T-cell (primary cell): ENCODE measurements around the gene PLEKHA8. TPM values are rescaled to one million over a fixed set of nuclear protein-coding genes. Genes with fewer than 3 reads are reported as not detected.

Experiments used
- ATAC-seq, 4 experiments: fragments of 200-7000 bp in 3 of 4; fragments of 150-1000 bp in 1 of 4; cut with Tn5 transposase; replicated peaks in 1 of 4; 1 replicate in 3 of 4; 2 replicates in 1 of 4; pipeline ENCODE4 v1.10.0; 2021; ENCODE audit warnings: moderate library complexity in 3 of 4, mild to moderate bottlenecking in 2 of 4, moderate number of reproducible peaks in 1 of 4
- CTCF ChIA-PET, 2 donors: fragments of 300-600 bp; sonication (Branson Sonifier 250); formaldehyde crosslinking; loops; one replicate each; lab custom pipeline; 2022; ENCODE audit warnings: antibody characterized with exemption in 2 of 2; lab: Charles Lee
- POLR2A ChIA-PET, 2 donors: fragments of 300-600 bp; sonication (Branson Sonifier 250); formaldehyde crosslinking; loops; one replicate each; lab custom pipeline; 2022; ENCODE audit warnings: antibody characterized with exemption in 2 of 2; lab: Charles Lee
- DNase-seq, 35 experiments: peaks; one replicate each; pipeline versions ENCODE4 v3.0.0 to v3.0.0-alpha.2; 2013 to 2023
- H3K27ac ChIP-seq: one replicate; pipeline ENCODE4 v1.5.1; 2013; ENCODE audit warnings: low read length
- H3K27me3 ChIP-seq, 2 experiments: replicated peaks in 1 of 2; 1 replicate in 1 of 2; 2 replicates in 1 of 2; pipeline versions ENCODE4 v1.6.1 to v1.7.0; 2013; ENCODE audit warnings: low read length in 1 of 2, mixed read lengths in 1 of 2; ENCODE audit not compliant: control insufficient read depth in 2 of 2, insufficient read depth in 2 of 2; ENCODE audit errors: extremely low read depth in 1 of 2
- H3K36me3 ChIP-seq, 2 donors: 1 replicate in 1 of 2; 2 replicates in 1 of 2; pipeline versions ENCODE4 v1.6.1 to v1.7.0; 2013; ENCODE audit warnings: low read length in 1 of 2; ENCODE audit not compliant: control insufficient read depth in 2 of 2, insufficient read depth in 1 of 2; ENCODE audit errors: extremely low read depth in 1 of 2
- H3K4me1 ChIP-seq, 2 experiments: 1 replicate in 1 of 2; 2 replicates in 1 of 2; pipeline versions ENCODE4 v1.6.1 to v1.7.0; 2013; ENCODE audit warnings: low read length in 2 of 2, mixed read lengths in 1 of 2; ENCODE audit not compliant: insufficient read depth in 2 of 2, control insufficient read depth in 1 of 2; ENCODE audit errors: extremely low read depth in 1 of 2
- H3K4me3 ChIP-seq, 2 donors: 1 replicate in 1 of 2; 2 replicates in 1 of 2; pipeline versions ENCODE4 v1.5.1 to v1.7.0; 2013; ENCODE audit warnings: mild to moderate bottlenecking in 2 of 2, low read length in 1 of 2, moderate library complexity in 1 of 2; ENCODE audit not compliant: control insufficient read depth in 1 of 2; ENCODE audit errors: extremely low read depth in 1 of 2
- H3K9me3 ChIP-seq: 2 replicates; pipeline ENCODE4 v1.7.0; 2013
- H3K27ac Mint-ChIP-seq, 2 donors: one replicate each; pipeline ENCODE4 v1.8.0; 2020 to 2021; ENCODE audit warnings: mild to moderate bottlenecking in 2 of 2, mixed read lengths in 2 of 2
- H3K27me3 Mint-ChIP-seq, 2 donors: one replicate each; pipeline ENCODE4 v1.8.0; 2021 to 2022; ENCODE audit warnings: mixed read lengths in 2 of 2
- H3K36me3 Mint-ChIP-seq: one replicate; pipeline ENCODE4 v1.8.0; 2021; ENCODE audit warnings: mixed read lengths
- H3K4me1 Mint-ChIP-seq, 3 donors: one replicate each; pipeline ENCODE4 v1.8.0; 2020 to 2022; ENCODE audit warnings: mixed read lengths in 3 of 3, mild to moderate bottlenecking in 1 of 3
- H3K4me3 Mint-ChIP-seq, 3 donors: one replicate each; pipeline ENCODE4 v1.8.0; 2020 to 2022; ENCODE audit warnings: mild to moderate bottlenecking in 3 of 3, mixed read lengths in 3 of 3, moderate library complexity in 3 of 3
- H3K9me3 Mint-ChIP-seq, 3 donors: one replicate each; pipeline ENCODE4 v1.8.0; 2020 to 2022; ENCODE audit warnings: mixed read lengths in 3 of 3
- WGBS: methylation state at CpG from one replicate; pipeline ENCODE4 v1.1.5; 2013; ENCODE audit warnings: missing lambda C conversion rate; ENCODE audit not compliant: insufficient coverage; 5-methylcytosine and 5-hydroxymethylcytosine counted together
- total RNA-seq, 35 experiments: library from RNA in 6 of 35; stranded (reverse) in 6 of 35; fragments of 120-200 nt in 1 of 35; gene quantifications; one replicate each; pipeline versions ENCODE4 v1.2.1 to v1.2.4 and lab custom pipeline; 2013 to 2026

The PLEKHA8 gene
- total RNA-seq, 5 donors from 2014 or later (not counting 1 experiment from before 2014, with no cell fraction given), result 8.6 to 11.2 (median 9.9) TPM

DNA sequence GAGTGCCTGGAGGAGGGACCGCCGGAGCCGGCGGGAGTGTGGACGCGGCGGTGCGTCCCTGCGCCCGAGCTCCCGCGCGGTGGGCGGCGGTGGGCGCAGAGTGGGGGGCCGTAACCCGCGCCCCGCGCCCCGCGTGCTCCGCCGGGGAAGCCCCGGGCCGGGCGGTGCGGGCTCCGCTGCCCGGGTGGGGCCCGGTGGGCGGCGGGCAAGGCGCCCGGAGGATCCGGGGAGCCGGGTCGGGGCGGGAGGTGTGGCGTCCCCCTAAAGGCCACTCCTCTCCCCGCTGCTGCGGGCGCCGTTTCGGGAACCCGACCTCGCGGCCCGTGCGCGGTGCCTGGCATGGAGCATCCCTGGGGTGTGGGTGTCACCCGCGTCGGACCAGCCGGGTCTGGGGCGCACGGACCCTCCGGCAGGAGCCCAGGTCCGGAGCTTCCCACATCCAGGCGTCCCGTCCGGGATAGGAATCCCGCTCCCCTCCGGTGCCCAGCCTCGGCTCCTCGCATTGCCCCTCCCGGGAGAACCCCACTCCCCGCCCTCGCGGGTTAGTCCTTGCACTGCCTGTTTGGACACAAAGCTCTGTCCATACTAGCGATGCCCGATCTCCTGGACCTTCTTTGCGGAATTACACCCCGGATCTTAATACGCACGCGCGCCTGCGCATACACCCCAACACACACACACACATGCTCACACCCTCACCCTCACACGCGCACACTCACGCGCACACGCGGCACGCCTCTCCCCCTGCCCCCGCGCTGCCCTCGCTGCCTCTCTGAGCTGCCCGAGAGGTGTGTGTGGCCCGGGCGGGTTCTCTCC, 107.3 kb downstream of the PLEKHA8 start:
- under 1% methylated on average over 91 of the region's 93 CpGs for WGBS
- CTCF ChIA-PET, result interaction anchor here in 1 of 2 donors (0.8 kb wide), 1 partner anchor 9 kb away, joined by 3 read pairs; no protein-coding TSS in a partner anchor
- H3K4me3 ChIP-seq, result peak overlapping the region; percentile 86 to 92

GRCh38 chr7:30136117-30136731, 108.0 kb downstream of the PLEKHA8 start:
- H3K9me3 ChIP-seq, result no peaks in the 10 kb centered on the region
- Mint-ChIP-seq H3K27ac (no peak overlapping the region), H3K4me1 (peaks cover 15 to 19% (median 17%) of the 10 kb centered on the region in 3 donors), H3K36me3 (no peaks in the 10 kb centered on the region), H3K9me3 (no peaks in the 10 kb centered on the region), H3K4me3 (peak overlapping the region; percentile 86 to 92 (median 86)), H3K27me3 (peaks cover 0 to 2% of the 10 kb centered on the region in 2 donors)
- peaks cover 0 to 2% of the 10 kb centered on the region in 2 donors for H3K36me3 ChIP-seq
- H3K4me1 ChIP-seq, result peaks cover 0 to 19% of the 10 kb centered on the region in 2 experiments
- no peak for DNase-seq
- H3K27ac ChIP-seq, result no peak overlapping the region
- no peak for ATAC-seq
- ChIA-PET CTCF (no interaction called here), POLR2A (interaction anchor here (0.6 to 0.9 kb wide), 3 partner anchors 11 to 109 kb away, joined by 3 to 4 read pairs (median 3); no protein-coding TSS in a partner anchor)
- H3K4me3 ChIP-seq, result peak overlapping the region; percentile 86 to 92
- no peaks in the 10 kb centered on the region for H3K27me3 ChIP-seq
- 50% methylated on average over 26 of the region's 36 CpGs for WGBS

More for the DNA sequence above, 107.3 kb downstream of the PLEKHA8 start:
- DNase-seq (peak in 34 of 35 experiments; percentile 22 to 66 (median 48)), ATAC-seq (peak; percentile 24 to 60 (median 42))
- Mint-ChIP-seq H3K4me1 (peaks cover 11 to 19% (median 17%) of the 10 kb centered on the region in 3 donors), H3K4me3 (peak overlapping the region; percentile 86 to 92 (median 88)), H3K27me3 (peaks cover 2 to 6% of the 10 kb centered on the region in 2 donors), H3K9me3 (no peaks in the 10 kb centered on the region), H3K36me3 (no peaks in the 10 kb centered on the region), H3K27ac (peak overlapping the region; percentile 68 to 79)
- POLR2A ChIA-PET, result interaction anchor here (0.6 to 1.5 kb wide), 4 partner anchors 12 to 210 kb away, joined by 3 to 11 read pairs (median 4); no protein-coding TSS in a partner anchor
- Histone ChIP-seq H3K9me3 (no peaks in the 10 kb centered on the region), H3K4me1 (peaks cover 0 to 19% of the 10 kb centered on the region in 2 experiments), H3K36me3 (peaks cover 0 to 2% of the 10 kb centered on the region in 2 donors), H3K27me3 (no peaks in the 10 kb centered on the region), H3K27ac (no peak overlapping the region)

GRCh38 chr7:30136743-30137485, 108.7 kb downstream of the PLEKHA8 start:
- no peaks in the 10 kb centered on the region for H3K27me3 ChIP-seq
- peaks cover 0 to 2% of the 10 kb centered on the region in 2 donors for H3K27me3 Mint-ChIP-seq
- H3K27ac ChIP-seq, result no peak overlapping the region
- peaks cover 0 to 19% of the 10 kb centered on the region in 2 experiments for H3K4me1 ChIP-seq
- POLR2A ChIA-PET, result interaction anchor here (0.5 to 0.8 kb wide), 3 partner anchors 16 to 49 kb away, joined by 3 to 4 read pairs (median 4); no protein-coding TSS in a partner anchor
- CTCF ChIA-PET, result no interaction called here
- WGBS, result no CpG with 5 or more reads among the region's 7 CpGs
- H3K4me1 Mint-ChIP-seq, result peaks cover 15 to 19% (median 17%) of the 10 kb centered on the region in 3 donors
- H3K36me3 ChIP-seq, result peaks cover 0 to 2% of the 10 kb centered on the region in 2 donors
- no peaks in the 10 kb centered on the region for H3K9me3 Mint-ChIP-seq
- H3K27ac Mint-ChIP-seq, result peak overlapping the region in 1 of 2 donors; percentile 52
- ATAC-seq, result no peak
- no peaks in the 10 kb centered on the region for H3K36me3 Mint-ChIP-seq
- H3K4me3 ChIP-seq, result no peak overlapping the region
- DNase-seq, result no peak
- H3K4me3 Mint-ChIP-seq, result peak overlapping the region; percentile 86 to 92 (median 86)
- no peaks in the 10 kb centered on the region for H3K9me3 ChIP-seq

DNA sequence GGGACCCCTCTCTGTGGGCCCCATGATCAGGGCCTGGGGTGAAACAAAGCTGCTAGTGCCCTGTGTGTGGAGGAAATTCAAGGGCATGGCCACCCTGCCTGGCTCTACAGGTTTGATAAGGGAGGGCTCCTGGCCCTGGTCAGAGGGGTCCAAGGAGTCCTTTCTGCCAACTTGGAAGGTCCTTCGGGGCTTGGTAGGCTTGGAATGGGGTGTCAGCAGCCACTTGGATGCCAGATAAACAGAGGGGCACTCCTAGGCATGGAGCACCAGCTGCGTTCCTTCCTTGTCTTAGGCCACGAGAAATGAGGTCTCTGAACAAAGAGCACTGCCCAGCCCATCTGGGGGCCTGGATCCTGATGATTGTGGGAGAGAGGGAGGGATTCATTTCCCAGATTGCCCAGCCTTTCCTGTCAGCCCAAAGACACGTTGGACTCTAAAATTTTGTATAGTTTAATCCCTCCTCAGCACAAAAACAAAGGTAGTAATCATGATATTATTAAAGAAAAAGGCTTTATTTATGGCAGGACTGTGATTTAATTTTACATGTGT, 111.7 kb downstream of the PLEKHA8 start:
- Mint-ChIP-seq H3K9me3 (no peaks in the 10 kb centered on the region), H3K4me1 (peaks cover 6 to 33% (median 19%) of the 10 kb centered on the region in 3 donors), H3K4me3 (no peak overlapping the region), H3K27ac (no peak overlapping the region), H3K27me3 (no peaks in the 10 kb centered on the region), H3K36me3 (no peaks in the 10 kb centered on the region)
- CTCF ChIA-PET, result no interaction called here
- Histone ChIP-seq H3K36me3 (peaks cover 0 to 2% of the 10 kb centered on the region in 2 donors), H3K27ac (no peak overlapping the region), H3K4me1 (peaks cover 0 to 13% of the 10 kb centered on the region in 2 experiments), H3K4me3 (no peak overlapping the region), H3K27me3 (no peaks in the 10 kb centered on the region), H3K9me3 (no peaks in the 10 kb centered on the region)
- DNase-seq (no peak), ATAC-seq (no peak)
- 61% methylated on average over 2 of the region's 4 CpGs for WGBS
- POLR2A ChIA-PET, result no interaction called here

GRCh38 chr7:30140456-30140855, 112.2 kb downstream of the PLEKHA8 start:
- WGBS, result no CpG with 5 or more reads among the region's 3 CpGs
- peaks cover 0 to 12% of the 10 kb centered on the region in 2 experiments for H3K4me1 ChIP-seq
- H3K9me3 Mint-ChIP-seq, result no peaks in the 10 kb centered on the region
- H3K4me3 ChIP-seq, result no peak overlapping the region
- H3K4me1 Mint-ChIP-seq, result peaks cover 6 to 33% (median 19%) of the 10 kb centered on the region in 3 donors
- ATAC-seq (no peak), DNase-seq (no peak)
- H3K9me3 ChIP-seq, result no peaks in the 10 kb centered on the region
- H3K27ac Mint-ChIP-seq, result no peak overlapping the region
- POLR2A ChIA-PET, result no interaction called here
- CTCF ChIA-PET, result no interaction called here
- H3K27me3 Mint-ChIP-seq, result no peaks in the 10 kb centered on the region
- H3K27ac ChIP-seq, result no peak overlapping the region
- no peaks in the 10 kb centered on the region for H3K36me3 Mint-ChIP-seq
- H3K36me3 ChIP-seq, result peaks cover 0 to 2% of the 10 kb centered on the region in 2 donors
- H3K4me3 Mint-ChIP-seq, result no peak overlapping the region
- H3K27me3 ChIP-seq, result no peaks in the 10 kb centered on the region
